HG02938 (cell line): Measurements from ENCODE around the gene C5orf15.
A peak's percentile ranks its signal among the peaks of the same experiment; 100 is the strongest.
"Not testable (repeated sequence)": the region's sequence is repeated elsewhere in the genome, so short reads cannot be mapped to it uniquely, and the experiment has no call there.

Source experiments
- ATAC-seq: cut with Tn5 transposase; IDR thresholded peaks from one replicate; pipeline ENCODE4 v1.9.1; 2021; ENCODE audit warnings: mild to moderate bottlenecking, moderate library complexity; ENCODE audit not compliant: unreplicated experiment

Gene C5orf15

DNA sequence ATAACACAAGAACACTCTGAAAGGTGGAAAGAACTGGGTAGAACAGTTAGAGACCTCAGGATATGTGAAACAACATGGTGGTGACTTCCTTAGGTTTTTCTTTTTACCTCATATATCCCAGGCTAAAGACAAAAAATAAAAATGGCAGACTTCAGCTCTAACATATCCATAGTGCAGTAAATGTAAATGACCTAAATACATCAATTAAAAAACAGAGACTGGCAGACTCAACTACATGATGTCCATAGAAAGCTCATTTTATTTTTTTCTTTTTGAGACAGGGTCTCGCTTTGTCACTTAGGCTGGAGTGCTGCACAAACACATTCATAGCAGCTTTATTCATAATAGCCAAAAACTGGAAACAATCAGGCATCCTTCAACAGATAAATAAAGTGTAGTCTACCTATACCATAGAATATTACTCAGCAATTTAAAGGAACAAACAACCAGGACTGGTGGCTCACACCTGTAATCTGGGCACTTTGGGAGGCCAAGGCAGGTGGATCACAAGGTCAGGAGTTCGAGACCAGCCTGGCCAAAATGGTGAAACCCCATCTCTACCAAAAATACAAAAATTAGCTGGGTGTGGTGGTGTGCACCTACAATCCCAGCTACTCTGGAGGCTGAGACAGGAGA is 4.8 kb downstream of the C5orf15 start:
- ATAC-seq: no peak

DNA sequence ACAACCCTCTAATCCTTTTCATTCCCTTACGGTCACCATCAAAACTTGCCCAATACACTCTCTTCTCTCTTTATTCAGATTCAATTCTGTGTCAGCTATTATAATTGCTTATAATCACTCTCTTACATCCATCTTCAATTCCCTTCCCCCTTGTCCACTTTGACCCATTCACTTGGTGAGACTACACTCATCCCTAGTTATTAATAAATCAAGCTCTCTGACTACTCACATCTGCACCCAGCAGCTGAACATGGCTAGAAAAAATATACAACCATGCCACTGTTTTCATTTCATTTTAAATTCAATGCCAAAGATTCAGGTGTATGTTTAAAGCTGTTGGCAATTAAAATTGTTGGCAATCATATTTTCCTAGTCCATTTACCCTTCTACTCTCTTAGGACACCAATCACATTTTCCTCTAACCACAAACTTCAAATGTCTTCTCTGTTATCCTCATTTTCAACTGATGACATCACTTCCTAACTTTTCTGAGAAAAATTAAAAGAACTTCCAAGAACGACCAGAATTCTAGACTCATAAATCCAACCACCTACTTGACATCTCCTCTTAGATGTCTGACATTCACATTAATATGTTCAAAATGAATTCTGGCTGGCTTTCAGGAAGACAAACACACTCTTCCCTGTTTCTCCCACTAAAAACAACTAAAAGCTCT is 5.5 kb downstream of the C5orf15 start:
- no peak for ATAC-seq

DNA sequence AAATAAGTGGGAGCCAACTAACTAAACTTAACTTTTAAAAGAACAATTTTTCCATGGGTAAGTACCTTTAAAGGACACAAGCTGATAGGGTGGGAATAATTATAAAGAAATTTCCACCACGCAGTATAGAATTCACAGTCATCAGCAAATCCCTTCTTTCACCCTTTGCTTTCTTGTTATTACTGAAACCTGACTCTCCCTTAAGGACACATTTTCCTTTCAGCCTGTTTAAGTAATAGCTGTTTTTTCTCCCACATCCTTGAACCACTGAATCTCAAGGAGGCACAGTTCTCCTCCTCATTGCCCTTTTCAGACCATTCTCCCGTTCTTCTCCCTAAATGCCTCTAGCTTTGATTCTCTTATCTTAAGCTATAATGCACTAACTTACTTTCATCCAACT is 6.3 kb downstream of the C5orf15 start:
- no peak for ATAC-seq

DNA sequence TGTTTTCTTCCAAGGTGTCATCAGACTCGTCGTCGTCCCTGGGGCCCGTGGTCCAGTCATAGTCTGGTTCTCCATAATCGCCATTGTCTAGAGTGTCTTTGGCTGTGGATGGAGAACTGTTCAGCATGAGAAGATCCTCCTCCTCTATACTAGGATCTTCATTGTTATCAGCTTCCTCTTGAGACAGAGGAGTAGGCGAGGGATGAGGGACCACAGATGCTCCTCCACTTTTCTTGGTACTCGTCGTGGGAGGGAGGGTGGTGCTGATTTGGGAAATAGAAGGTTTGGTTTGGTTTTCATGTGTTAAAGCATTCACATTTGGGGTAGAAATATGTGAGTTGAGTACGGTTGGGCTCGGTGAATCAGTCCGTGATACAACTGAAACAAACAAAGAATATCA is 8.8 kb downstream of the C5orf15 start:
- no peak for ATAC-seq

DNA sequence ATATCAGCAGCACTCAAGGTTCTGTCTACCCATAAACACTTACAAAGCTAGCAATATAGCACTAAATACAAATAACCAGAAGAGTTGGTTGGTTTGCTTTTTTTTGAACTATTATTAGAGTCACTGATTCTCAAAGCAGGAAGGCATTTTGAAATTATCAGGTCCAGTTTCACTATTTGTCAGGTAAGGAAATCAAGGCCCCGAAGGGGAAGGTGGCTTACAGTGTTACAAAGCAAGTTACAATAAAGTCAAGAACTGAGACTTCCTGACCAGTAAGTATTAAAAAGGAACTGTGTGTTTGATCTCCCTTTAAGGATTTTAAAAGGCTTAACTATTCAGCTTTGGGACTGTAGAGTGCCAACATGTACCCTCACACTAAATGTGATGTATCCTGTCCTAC is 10.8 kb downstream of the C5orf15 start:
- ATAC-seq: peak; percentile 69

DNA sequence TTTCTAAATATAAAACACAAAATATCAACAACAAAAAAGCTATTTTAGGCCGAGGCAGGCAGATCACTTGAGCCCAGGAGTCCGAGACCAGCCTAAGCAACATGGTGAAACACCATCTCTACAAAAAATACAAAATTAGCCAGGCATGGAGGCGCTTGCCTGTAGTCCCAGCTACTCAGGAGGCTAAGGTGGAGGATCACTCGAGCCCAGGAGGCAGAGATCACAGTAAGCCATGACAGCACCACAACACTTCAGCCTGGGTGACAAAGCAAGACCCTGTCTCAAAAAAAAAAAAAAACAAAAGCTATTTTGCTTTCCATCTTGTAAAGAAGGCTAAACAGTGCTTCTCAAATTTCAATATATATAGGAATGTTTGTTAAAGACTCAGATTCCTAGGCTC is 11.3 kb downstream of the C5orf15 start:
- ATAC-seq: no peak

DNA sequence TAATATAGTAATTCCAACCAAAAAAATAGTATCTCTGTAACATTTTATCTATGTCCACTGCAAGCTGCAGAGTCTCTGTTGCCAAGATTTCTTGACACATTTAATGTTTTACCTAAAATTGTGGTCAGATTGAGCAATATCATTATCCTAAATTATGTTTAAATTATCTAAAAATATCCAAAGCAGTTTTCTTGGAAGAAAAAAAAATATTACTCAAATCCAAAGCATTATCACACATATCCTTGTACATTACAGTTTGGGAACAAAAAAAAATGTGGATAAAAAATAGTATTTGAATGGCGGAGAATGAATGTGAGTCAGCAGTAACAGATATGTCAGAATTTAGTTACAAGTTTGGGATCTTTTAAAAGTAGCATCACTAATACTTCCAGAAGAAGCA is 12.2 kb downstream of the C5orf15 start:
- ATAC-seq: not testable (repeated sequence)

DNA sequence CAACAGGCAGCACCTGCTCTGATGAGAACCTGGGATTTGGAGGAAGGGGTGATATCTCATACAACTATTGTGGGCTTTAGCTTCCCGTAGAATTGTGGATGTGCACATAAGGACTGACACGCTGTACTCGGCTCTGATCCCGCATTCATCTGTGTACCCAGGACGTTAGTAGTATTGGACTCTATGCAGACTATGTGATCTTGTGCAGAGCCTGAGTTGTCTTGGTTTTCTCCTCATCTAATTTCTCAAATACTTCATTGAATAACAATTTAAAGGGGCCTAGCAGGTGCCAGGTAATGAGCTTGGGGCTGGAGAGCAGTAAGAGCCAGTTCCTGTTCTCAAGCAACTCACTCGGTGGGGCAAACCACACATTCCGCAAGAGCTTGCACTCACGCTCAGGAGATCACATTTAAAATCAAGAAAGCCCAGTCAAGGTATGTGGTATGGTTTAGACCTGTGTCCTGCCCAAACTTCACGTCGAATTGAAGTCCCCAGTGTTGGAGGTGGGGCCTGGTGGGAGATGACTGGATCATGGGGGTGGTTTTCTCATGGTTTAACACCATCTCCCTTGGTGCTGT is 14.8 kb downstream of the C5orf15 start:
- no peak for ATAC-seq

DNA sequence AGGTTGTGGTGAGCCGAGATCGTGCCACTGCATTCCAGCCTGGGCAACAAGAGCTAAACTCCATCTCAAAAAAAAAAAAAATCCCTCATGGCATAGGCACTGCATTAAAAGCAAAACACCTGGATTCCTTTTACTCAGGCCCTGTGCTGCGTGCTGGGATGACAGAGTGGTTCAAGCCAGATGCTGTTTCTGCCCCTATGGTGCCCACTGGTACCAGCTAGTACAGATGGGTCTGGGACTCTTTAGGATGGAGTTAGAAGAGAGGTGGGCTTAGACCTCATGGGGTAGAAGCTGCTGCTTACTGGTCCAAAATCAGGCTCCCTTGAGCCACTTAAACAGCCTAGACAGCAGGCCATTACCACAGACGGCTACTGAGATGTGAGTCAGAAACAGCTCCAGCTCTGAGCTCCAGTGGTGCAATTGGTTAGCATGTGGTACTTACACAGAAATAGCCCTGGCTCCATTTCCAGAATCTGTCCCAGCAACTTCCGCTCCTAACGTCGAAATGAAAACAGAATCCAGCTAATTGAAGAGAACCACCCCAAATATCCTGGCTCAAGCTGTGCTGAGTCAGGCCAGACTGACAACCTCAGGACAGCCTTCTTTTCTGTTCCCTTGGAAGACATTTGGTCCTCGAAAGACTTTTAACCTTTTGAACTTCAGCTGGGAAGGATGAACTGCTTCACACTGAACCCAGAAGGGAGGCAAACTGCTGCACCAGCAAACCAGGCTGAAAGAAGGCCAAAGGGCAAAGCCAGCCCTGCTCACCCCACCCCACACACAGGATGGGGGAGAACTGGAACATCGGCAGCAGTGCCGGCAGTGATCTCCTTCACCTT is 15.5 kb downstream of the C5orf15 start:
- no peak for ATAC-seq

DNA sequence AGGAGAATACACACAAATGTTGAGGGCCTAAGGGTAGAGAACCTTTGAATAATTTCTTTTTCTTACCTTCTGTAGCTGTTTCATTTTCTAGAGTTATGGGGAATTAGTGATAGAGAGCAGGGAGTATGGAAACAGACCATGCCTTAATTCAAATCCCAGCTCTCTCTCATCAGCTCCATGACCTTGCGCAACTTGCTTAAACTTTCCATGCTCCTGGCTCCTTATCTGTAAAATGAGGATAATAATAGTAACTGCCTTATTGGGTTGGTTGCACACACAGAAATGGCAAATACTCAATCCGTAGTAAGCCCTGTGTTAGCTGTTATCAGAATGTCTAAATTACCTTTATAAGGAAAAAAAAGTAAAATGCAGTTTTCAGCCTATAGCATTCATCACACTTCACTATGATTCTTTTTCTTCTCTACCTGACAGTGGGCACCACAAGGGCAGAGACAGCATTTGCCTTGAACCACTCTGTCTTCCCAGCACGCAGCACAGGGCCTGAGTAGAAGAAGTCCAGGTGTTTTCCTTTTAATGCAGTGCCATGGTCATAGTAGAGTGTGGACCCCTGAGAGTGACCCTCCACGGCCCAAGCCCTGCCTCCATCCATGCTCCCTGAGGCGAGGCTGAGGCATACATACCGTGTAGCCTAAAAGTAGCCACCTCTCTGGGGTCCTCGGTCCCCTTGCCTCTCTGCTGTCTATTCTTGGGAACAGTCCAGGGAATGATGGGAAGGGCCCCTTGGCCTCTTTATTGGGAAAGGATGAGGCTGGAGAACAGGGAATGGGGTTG is 17.4 kb downstream of the C5orf15 start:
- no peak for ATAC-seq

DNA sequence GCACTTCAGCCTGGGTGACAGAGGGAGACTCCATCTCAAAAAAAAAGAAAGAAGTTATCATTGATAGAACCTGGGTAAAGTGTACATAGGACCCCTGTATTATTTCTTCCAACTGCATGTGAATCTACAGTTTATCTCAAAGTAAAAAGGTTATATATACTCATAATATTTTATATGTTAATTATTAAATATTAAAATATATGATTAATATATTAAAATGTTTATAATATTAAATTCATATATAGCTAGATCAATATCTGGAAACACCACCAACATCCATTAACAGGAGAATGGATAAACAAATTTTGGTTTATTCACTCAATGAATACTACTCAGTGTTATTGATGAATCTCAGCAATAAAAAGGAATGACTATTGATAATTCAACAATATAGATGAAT is 19.7 kb downstream of the C5orf15 start:
- no peak for ATAC-seq

DNA sequence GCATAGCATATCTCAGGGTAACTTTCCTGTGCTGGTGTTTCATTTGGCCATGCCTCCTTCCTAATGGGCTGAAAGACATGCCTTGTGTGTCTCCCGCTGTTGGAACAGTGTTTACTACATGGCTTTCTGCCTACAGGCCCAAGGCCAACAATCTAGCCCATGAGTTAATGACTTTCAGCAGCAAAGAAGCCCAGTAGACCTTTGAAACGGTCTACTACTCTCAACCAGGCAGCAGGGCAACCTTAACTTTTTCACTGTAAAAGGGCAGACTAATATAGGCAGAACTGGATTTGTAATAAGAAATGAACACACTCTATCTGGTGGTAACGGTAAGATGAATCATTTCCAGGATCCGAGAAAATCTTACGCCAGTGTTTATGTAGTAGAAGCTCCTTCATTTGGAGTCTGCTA is 21.0 kb downstream of the C5orf15 start:
- ATAC-seq: no peak

DNA sequence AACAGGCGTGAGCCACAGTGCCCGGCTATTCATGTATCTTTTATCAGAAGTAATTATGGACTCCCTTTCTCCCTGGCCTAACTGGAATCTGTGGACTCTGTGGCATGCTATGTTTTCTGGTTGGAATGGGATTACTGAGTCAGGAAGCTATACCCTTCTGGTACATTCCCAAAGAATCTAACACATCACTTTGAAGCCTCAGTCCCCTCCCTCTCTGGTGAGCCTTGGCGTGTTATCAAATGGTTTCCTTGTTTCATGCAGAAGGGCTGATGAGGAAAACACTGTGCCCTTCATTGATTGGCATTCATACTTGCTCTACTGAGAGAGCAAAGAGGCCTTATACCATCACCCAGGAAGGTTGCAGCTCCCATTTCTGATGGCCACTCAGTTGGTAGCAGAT is 22.9 kb downstream of the C5orf15 start:
- no peak for ATAC-seq

DNA sequence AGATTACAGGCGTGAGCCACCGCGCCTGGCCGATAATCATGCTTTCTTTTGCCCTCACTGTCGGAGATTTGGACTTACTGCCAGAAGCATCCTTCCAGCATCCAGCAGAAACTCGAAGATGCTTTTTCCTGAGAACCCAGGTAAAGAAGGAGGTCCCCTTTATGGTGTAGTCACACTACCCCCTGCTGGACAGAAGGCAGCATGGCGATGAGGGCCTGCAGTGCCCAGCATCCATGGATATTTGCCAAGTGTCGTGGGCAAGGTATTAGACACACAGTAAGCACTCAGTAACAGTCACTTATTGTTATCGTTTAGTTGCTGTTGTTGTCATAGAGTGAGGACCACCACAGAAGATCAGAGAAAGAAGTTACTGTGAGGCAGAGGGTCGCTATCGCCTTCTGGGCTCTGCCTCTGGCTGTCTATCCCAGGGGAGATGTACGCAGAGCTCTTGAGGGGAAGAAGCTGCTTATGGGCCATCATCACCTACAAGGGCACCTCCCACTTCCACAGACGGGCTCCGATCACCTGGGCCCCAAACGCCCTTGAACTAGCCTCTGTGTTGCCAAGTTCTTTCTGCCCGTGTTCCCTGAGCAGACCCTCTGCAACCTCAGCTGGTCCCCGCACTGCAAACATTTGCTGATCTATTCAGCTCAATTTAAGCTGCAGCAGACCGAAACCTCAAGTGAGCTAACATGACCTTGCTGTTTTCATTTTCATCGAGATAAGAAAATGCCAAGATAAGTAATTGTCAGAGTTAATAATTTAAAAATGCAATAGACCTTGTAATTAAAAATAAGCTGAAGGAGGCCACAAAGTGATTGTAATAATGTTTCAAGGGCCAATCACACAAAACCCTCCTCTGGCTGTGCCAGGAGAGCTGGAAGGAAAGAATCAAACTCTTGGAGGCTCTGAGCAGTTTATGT is 23.9 kb downstream of the C5orf15 start:
- no peak for ATAC-seq

DNA sequence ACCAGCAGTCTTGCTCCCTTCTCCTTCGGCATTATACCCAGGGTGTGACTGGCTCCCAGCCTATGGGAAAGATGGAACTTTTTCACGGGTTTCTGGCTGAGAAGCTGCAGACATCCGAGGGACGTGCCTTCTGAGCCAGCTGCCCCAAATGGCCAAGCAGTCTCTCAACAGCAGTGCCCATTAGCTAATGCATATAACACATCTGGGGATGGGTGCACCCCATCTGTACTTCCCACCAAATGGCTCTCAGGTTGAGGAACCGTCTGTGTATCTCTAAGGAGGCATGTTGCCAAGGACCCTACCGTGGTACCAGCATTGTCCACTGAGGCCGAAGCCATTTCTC is 25.0 kb downstream of the C5orf15 start:
- no peak for ATAC-seq

DNA sequence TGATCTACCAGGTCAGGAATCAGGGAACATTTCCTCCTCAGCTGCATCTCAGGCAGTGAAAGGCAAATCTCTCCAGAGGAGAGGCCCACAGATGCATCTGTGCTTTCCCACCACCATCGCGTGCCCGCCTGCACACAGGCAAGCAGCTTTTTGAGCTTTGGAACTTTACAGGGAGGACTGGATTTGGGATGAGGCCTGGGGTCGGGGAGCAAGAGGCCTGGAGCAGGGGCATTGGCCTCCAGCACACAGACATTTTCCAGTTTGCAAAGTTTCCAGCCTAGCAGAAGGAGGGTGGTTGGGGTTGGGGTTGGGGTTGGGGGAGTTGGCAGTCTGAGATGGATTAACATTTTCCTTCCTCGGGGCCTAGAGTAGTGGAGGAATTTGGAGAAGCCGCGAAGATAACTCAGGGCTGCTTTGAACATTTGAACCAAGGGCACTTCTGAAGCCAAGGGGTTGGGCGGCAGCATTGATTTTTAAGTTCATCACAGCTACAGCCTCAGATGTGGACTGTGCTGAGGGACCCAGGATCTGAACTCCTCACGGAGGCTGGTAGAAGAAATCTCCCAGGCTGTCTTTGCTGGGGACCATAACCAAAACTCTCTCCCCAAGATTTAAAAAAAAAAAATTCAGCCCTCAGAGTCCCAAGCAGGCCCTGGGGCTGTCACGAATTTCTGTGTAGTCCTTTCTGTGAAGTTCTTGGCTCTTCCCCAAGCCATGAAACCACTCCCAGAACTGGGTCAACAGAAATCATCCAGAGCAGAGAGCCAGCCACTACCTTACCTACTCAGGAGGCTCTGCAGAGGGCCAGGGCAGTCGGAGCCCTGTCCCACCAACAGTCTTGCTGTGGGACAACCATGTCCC is 25.6 kb downstream of the C5orf15 start:
- no peak for ATAC-seq

DNA sequence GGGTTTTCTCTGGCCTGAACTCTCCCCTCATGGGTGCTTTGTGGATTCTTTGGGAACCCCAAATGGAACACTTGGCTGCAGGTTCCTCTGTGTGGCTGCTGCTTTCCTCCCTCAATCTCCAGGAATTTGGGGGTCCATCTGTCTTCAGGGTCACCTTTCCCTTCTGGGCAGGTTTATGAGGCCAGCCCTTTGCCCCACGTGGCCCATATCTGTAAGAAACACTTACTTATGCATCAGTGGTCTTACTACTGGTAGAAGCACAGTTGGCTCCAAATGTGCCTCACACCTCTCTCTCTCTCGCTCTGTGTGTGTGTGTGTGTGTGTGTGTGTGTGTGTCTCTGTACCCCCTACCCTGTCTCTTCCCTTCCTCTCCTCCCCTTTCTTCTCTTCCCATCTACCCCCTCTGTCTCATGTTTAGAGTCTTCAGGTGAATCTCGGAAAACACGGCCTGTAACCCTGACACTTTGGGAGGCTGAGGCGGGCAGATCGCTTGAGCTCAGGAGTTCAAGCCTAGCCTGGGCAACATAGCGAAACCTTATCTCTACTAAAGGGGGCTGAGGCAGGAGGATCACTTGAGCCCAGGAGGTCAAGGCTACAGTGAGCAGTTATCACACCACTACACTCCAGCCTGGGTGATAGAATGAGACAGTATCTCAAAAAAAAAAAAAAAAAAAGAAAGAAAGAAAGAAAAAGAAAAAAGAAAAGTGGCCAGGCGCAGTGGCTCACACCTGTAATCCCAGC is 26.8 kb downstream of the C5orf15 start:
- ATAC-seq: no peak

DNA sequence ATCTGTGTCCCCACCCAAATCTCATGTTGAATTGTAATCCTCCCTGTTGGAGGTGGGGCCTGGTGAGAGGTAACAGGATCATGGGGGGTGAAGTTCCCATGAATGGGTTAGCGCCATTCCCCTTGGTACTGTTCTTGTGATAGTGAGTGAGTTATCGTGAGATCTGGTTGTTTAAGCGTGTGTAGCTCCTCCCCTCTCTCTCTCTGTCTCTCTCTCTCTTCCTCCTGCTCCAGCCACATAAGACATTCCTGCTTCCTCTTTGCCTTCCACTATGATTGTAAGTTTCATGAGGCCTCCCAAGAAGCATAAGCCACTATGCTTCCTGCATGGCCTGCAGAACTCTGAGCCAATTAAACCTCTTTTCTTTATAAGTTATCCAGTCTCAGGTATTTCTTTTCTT is 28.8 kb downstream of the C5orf15 start:
- ATAC-seq: no peak
